Neural progenitor cell (in vitro differentiated cells): ENCODE results near the gene RNPEP. TPM values are rescaled to one million over a fixed set of nuclear protein-coding genes. Genes with fewer than 3 reads are reported as not detected.

Source experiments
- DNase-seq: peaks from one replicate; pipeline ENCODE4 v3.0.0-alpha.2; 2016; ENCODE audit warnings: low spot score
- H2AFZ ChIP-seq: fragments of 200-600 bp; sonication (generic); replicated peaks from 2 replicates; pipeline ENCODE4 v1.6.1; 2016; ENCODE audit warnings: antibody characterized with exemption
- H3F3A ChIP-seq: fragments of 200-600 bp; sonication (generic); 2 replicates; pipeline ENCODE4 v1.6.1; 2016; ENCODE audit warnings: antibody characterized with exemption, low read depth
- H3K27ac ChIP-seq: fragments of 200-600 bp; sonication (generic); 2 replicates; pipeline ENCODE4 v1.5.1; 2016; ENCODE audit warnings: mild to moderate bottlenecking
- H3K27me3 ChIP-seq: fragments of 200-600 bp; sonication (generic); 2 replicates; pipeline ENCODE4 v1.6.1; 2016; ENCODE audit warnings: mild to moderate bottlenecking, moderate library complexity
- H3K36me3 ChIP-seq: fragments of 200-600 bp; sonication (generic); 2 replicates; pipeline ENCODE4 v1.5.1; 2016
- H3K4me1 ChIP-seq: fragments of 200-600 bp; sonication (generic); 2 replicates; pipeline ENCODE4 v1.6.1; 2016; ENCODE audit warnings: mixed run types
- H3K4me2 ChIP-seq: fragments of 200-600 bp; sonication (generic); 2 replicates; pipeline ENCODE4 v1.6.1; 2016
- H3K4me3 ChIP-seq: fragments of 200-600 bp; sonication (generic); 2 replicates; pipeline ENCODE4 v1.5.1; 2016
- H3K79me2 ChIP-seq: fragments of 200-600 bp; sonication (generic); 2 replicates; pipeline ENCODE4 v1.6.1; 2016; ENCODE audit warnings: low read depth
- H3K9ac ChIP-seq: fragments of 200-600 bp; sonication (generic); 2 replicates; pipeline ENCODE4 v1.6.1; 2016
- H3K9me3 ChIP-seq: fragments of 200-600 bp; sonication (generic); 2 replicates; pipeline ENCODE4 v1.5.1; 2016; ENCODE audit warnings: low read depth
- H4K20me1 ChIP-seq: fragments of 200-600 bp; sonication (generic); 2 replicates; pipeline ENCODE4 v1.6.1; 2016; ENCODE audit warnings: low read depth
- H3K27ac Mint-ChIP-seq: 3 replicates; pipeline ENCODE4 v1.8.0; 2021; ENCODE audit warnings: mixed read lengths
- H3K27me3 Mint-ChIP-seq: 2 replicates; pipeline ENCODE4 v1.8.0; 2022; ENCODE audit warnings: low read depth, mild to moderate bottlenecking, inconsistent platforms, moderate library complexity, mixed read lengths; ENCODE audit not compliant: insufficient read depth
- H3K36me3 Mint-ChIP-seq: 3 replicates; pipeline ENCODE4 v1.8.0; 2021; ENCODE audit warnings: mixed read lengths
- H3K4me1 Mint-ChIP-seq: 3 replicates; pipeline ENCODE4 v1.8.0; 2021; ENCODE audit warnings: mixed read lengths
- H3K4me3 Mint-ChIP-seq: 3 replicates; pipeline ENCODE4 v1.8.0; 2021; ENCODE audit warnings: mild to moderate bottlenecking, moderate library complexity, mixed read lengths
- H3K9me3 Mint-ChIP-seq: 3 replicates; pipeline ENCODE4 v1.8.0; 2020; ENCODE audit warnings: mixed read lengths
- EZH2 ChIP-seq: fragments of 200-600 bp; sonication (generic); IDR thresholded peaks from 2 replicates; pipeline ENCODE4 v1.6.1; 2017; ENCODE audit warnings: antibody characterized with exemption, mild to moderate bottlenecking, moderate library complexity
- EZH2phosphoT487 ChIP-seq: fragments of 200-600 bp; sonication (generic); IDR thresholded peaks from 2 replicates; pipeline ENCODE4 v1.6.1; 2017; ENCODE audit warnings: antibody characterized with exemption
- total RNA-seq: library from RNA; depleted of rRNA; stranded (reverse); fragments of >200 nt; gene quantifications from 2 replicates; pipeline ENCODE4 v1.2.3, GENCODE V29; 2015; ENCODE audit warnings: low replicate concordance
- TF ChIP-seq, protein P1 (sequence below): fragments of 200-600 bp; sonication (generic); IDR thresholded peaks from 2 replicates; pipeline ENCODE4 v1.5.1; 2017; ENCODE audit warnings: antibody characterized with exemption, mild to moderate bottlenecking

RNPEP gene
- total RNA-seq, 1 donor from 2014 or later: 48.7 TPM

- H3K4me3 ChIP-seq: no peak overlapping the region
- no peaks in the 10 kb centered on the region for H3K9me3 ChIP-seq
- no peaks in the 10 kb centered on the region for H3K36me3 ChIP-seq
- no peak for TF ChIP-seq EZH2
- TF ChIP-seq, protein P1, sequence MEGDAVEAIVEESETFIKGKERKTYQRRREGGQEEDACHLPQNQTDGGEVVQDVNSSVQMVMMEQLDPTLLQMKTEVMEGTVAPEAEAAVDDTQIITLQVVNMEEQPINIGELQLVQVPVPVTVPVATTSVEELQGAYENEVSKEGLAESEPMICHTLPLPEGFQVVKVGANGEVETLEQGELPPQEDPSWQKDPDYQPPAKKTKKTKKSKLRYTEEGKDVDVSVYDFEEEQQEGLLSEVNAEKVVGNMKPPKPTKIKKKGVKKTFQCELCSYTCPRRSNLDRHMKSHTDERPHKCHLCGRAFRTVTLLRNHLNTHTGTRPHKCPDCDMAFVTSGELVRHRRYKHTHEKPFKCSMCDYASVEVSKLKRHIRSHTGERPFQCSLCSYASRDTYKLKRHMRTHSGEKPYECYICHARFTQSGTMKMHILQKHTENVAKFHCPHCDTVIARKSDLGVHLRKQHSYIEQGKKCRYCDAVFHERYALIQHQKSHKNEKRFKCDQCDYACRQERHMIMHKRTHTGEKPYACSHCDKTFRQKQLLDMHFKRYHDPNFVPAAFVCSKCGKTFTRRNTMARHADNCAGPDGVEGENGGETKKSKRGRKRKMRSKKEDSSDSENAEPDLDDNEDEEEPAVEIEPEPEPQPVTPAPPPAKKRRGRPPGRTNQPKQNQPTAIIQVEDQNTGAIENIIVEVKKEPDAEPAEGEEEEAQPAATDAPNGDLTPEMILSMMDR: no peak
- H3K79me2 ChIP-seq: no peaks in the 10 kb centered on the region
- H3K4me2 ChIP-seq: no peak overlapping the region
- Mint-ChIP-seq H3K27me3 (peaks cover 5% of the 10 kb centered on the region), H3K4me3 (no peak overlapping the region), H3K36me3 (no peaks in the 10 kb centered on the region), H3K27ac (no peak overlapping the region), H3K9me3 (no peaks in the 10 kb centered on the region), H3K4me1 (no peaks in the 10 kb centered on the region)
- H3K27ac ChIP-seq: no peak overlapping the region
- no peaks in the 10 kb centered on the region for H3K27me3 ChIP-seq
- no peaks in the 10 kb centered on the region for H3K4me1 ChIP-seq
- H3F3A ChIP-seq: no peaks in the 10 kb centered on the region
- no peaks in the 10 kb centered on the region for H4K20me1 ChIP-seq
- no peak overlapping the region for H2AFZ ChIP-seq
- H3K9ac ChIP-seq: no peak overlapping the region
- DNase-seq: no peak
Observed at GRCh38 chr1:202036595-202037387, 54.3 kb downstream of the RNPEP start.

DNA sequence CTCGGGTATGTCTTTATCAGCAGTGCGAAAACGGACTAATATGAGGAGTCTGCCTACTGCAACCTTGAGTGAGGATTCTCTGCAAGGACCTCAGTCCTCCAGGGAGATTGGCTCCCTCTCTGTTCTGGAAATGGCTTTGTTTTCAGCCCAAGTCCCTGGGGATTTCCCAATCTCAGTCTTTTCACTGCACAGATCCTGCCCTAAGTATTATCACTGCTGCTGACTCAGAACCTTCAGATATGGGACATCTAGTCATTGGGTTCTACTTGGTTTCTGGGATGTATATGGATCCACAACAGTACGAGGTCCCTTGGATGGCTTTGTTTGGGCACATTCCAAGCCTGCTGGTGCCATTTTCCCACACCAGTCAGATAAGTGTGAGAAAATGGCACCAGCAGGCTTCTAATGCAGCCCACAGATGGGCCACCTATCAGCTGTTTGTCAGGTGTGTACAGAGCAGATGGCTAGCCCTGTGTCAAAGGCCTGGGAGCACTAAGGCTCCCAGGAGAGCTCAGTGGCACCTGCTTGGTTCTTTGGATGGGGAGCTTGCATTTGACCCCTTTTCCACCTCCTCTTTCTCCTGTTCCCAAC, 55.4 kb downstream of the RNPEP start:
- Histone ChIP-seq H4K20me1 (no peaks in the 10 kb centered on the region), H3K4me1 (no peaks in the 10 kb centered on the region), H3K36me3 (no peaks in the 10 kb centered on the region), H3K4me3 (no peak overlapping the region), H3K9me3 (no peaks in the 10 kb centered on the region), H3K27ac (no peak overlapping the region), H3F3A (no peaks in the 10 kb centered on the region), H2AFZ (no peak overlapping the region), H3K79me2 (no peaks in the 10 kb centered on the region), H3K9ac (no peak overlapping the region), H3K4me2 (no peak overlapping the region), H3K27me3 (no peaks in the 10 kb centered on the region)
- peaks cover 8% of the 10 kb centered on the region for H3K27me3 Mint-ChIP-seq
- no peak overlapping the region for H3K4me3 Mint-ChIP-seq
- H3K9me3 Mint-ChIP-seq: no peaks in the 10 kb centered on the region
- no peak for DNase-seq
- H3K36me3 Mint-ChIP-seq: no peaks in the 10 kb centered on the region
- no peaks in the 10 kb centered on the region for H3K4me1 Mint-ChIP-seq
- H3K27ac Mint-ChIP-seq: no peak overlapping the region
- TF ChIP-seq, protein P1: no peak
- TF ChIP-seq EZH2phosphoT487 (no peak), EZH2 (no peak)

- no peak overlapping the region for H3K4me3 ChIP-seq
- no peaks in the 10 kb centered on the region for H4K20me1 ChIP-seq
- no peaks in the 10 kb centered on the region for H3K27me3 ChIP-seq
- no peaks in the 10 kb centered on the region for H3F3A ChIP-seq
- H3K9me3 Mint-ChIP-seq: no peaks in the 10 kb centered on the region
- H3K79me2 ChIP-seq: no peaks in the 10 kb centered on the region
- peaks cover 2% of the 10 kb centered on the region for H3K4me1 Mint-ChIP-seq
- H3K36me3 ChIP-seq: no peaks in the 10 kb centered on the region
- H3K27ac Mint-ChIP-seq: no peak overlapping the region
- peaks cover 10% of the 10 kb centered on the region for H3K27me3 Mint-ChIP-seq
- H3K9me3 ChIP-seq: no peaks in the 10 kb centered on the region
- TF ChIP-seq EZH2phosphoT487 (no peak), EZH2 (no peak)
- TF ChIP-seq, protein P1: no peak
- no peak overlapping the region for H3K4me3 Mint-ChIP-seq
- no peak overlapping the region for H3K4me2 ChIP-seq
- H3K4me1 ChIP-seq: no peaks in the 10 kb centered on the region
- H3K36me3 Mint-ChIP-seq: no peaks in the 10 kb centered on the region
- DNase-seq: no peak
- H3K27ac ChIP-seq: no peak overlapping the region
- H3K9ac ChIP-seq: no peak overlapping the region
- no peak overlapping the region for H2AFZ ChIP-seq
Observed at GRCh38 chr1:202038688-202039346, 56.4 kb downstream of the RNPEP start.
